ENCODE measurements around the gene OR5D14. TPM values are rescaled to one million over a fixed set of nuclear protein-coding genes. Genes with fewer than 3 reads are reported as not detected.

OR5D14 gene
- total and polyA plus RNA-seq, 4 donors, result not detected

DNA sequence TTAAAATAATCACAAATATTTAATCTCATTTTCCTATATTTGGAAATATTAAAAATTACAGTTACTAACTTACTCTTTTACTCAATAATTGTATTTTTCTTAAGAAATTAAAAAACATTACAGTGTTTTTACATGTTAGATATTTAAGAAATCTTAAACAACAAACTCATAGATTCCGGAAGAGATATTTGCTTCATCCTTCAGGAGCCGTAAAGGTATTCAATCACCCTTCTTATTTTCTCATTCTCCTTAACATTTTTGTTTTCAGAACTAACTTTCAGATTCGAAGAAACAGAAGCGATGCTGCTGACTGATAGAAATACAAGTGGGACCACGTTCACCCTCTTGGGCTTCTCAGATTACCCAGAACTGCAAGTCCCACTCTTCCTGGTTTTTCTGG lies 24.0 kb downstream of the OR5D14 start, which contains the start of gene OR5D18:
TSS of gene OR5D18 (plus strand) at position 301 of the 400 bp plus-strand sequence. CDS start at position 301, 0 bp downstream.
- Histone ChIP-seq H3K9ac (ENCODE audit: low read depth in 1 of 2, low read length in 2 of 2) (no peak within 1 kb of the TSS), H3K4me1 (ENCODE audit: control insufficient read depth in 4 of 4, insufficient read depth in 4 of 4, low read length in 3 of 4) (no peaks in the 10 kb centered on the region), H3K36me3 (ENCODE audit: control insufficient read depth in 4 of 4, insufficient read depth in 3 of 4, low read depth in 1 of 4, low read length in 3 of 4) (no peaks in the 10 kb centered on the region), H3K27me3 (ENCODE audit: control insufficient read depth in 4 of 4, insufficient read depth in 4 of 4, low read length in 3 of 4) (no peaks in the 10 kb centered on the region), H3K9me3 (ENCODE audit: control insufficient read depth in 4 of 4, low read length in 3 of 4) (no peaks in the 10 kb centered on the region), H3K4me3 (ENCODE audit: low read depth in 1 of 3, low read length in 3 of 3) (no peak within 1 kb of the TSS), H3K27ac (ENCODE audit: low read depth in 1 of 2, low read length in 2 of 2) (no peak within 1 kb of the TSS)
- no peak for DNase-seq (ENCODE audit: low spot score)
- 76% methylated on average over 5 of the region's 5 CpGs for WGBS
- no peak for TF ChIP-seq SP1 (IDR thresholded peaks at IDR 0.05)
- TF ChIP-seq RAD21 (IDR thresholded peaks at IDR 0.05), result no peak
- no peak for TF ChIP-seq HNF4G (IDR thresholded peaks at IDR 0.05)
- no peak for TF ChIP-seq CTCF (IDR thresholded peaks at IDR 0.05; ENCODE audit: low read depth, low read length, missing input control)
- TF ChIP-seq, protein P1, sequence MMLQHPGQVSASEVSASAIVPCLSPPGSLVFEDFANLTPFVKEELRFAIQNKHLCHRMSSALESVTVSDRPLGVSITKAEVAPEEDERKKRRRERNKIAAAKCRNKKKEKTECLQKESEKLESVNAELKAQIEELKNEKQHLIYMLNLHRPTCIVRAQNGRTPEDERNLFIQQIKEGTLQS (IDR thresholded peaks at IDR 0.05), result no peak
- TF ChIP-seq FOXA1 (IDR thresholded peaks at IDR 0.05), result no peak
- TF ChIP-seq YY1 (IDR thresholded peaks at IDR 0.05), result no peak
- TF ChIP-seq TAF1 (conservative IDR thresholded peaks at IDR 0.05), result no peak
- TF ChIP-seq, protein P2, sequence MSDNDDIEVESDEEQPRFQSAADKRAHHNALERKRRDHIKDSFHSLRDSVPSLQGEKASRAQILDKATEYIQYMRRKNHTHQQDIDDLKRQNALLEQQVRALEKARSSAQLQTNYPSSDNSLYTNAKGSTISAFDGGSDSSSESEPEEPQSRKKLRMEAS (IDR thresholded peaks at IDR 0.05), result no peak
- TF ChIP-seq REST (IDR thresholded peaks at IDR 0.05), result no peak
- TF ChIP-seq HNF4A (conservative IDR thresholded peaks at IDR 0.05), result no peak
- no peak for TF ChIP-seq JUND (IDR thresholded peaks at IDR 0.05)
- TF ChIP-seq EGR1 (IDR thresholded peaks at IDR 0.05; ENCODE audit: low read depth in 2 of 2), result no peak
- no peak for TF ChIP-seq FOXA2 (IDR thresholded peaks at IDR 0.05)

DNA sequence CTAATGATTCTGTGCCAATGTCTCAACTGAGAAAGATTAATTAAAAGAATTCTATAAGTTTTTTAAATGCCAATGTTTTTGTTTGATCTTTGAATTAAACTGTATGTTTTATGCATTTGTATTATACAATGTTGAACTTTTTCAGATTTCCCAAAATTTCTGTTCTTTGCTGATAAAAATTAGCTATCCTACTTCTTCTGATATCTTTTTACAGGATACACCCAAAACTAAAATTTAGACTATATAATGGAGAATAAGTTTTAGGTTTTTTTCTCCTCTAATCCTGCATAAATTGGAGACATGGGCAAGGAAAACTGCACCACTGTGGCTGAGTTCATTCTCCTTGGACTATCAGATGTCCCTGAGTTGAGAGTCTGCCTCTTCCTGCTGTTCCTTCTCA lies 31.6 kb downstream of the OR5D14 start, which contains the start of gene OR5L2:
TSS of gene OR5L2 (plus strand) at position 301 of the 400 bp plus-strand sequence. CDS start at position 301, 0 bp downstream.
- Histone ChIP-seq H3K4me3 (ENCODE audit: low read depth in 1 of 3, low read length in 3 of 3) (no peak within 1 kb of the TSS), H3K36me3 (ENCODE audit: control insufficient read depth in 4 of 4, insufficient read depth in 3 of 4, low read depth in 1 of 4, low read length in 3 of 4) (no peaks in the 10 kb centered on the region), H3K9ac (ENCODE audit: low read depth in 1 of 2, low read length in 2 of 2) (no peak within 1 kb of the TSS), H3K9me3 (ENCODE audit: control insufficient read depth in 4 of 4, low read length in 3 of 4) (no peaks in the 10 kb centered on the region), H3K27me3 (ENCODE audit: control insufficient read depth in 4 of 4, insufficient read depth in 4 of 4, low read length in 3 of 4) (no peaks in the 10 kb centered on the region), H3K27ac (ENCODE audit: low read depth in 1 of 2, low read length in 2 of 2) (no peak within 1 kb of the TSS), H3K4me1 (ENCODE audit: control insufficient read depth in 4 of 4, insufficient read depth in 4 of 4, low read length in 3 of 4) (no peaks in the 10 kb centered on the region)
- no peak for DNase-seq (ENCODE audit: low spot score)
- no peak for TF ChIP-seq JUND (IDR thresholded peaks at IDR 0.05)
- no peak for TF ChIP-seq SP1 (IDR thresholded peaks at IDR 0.05)
- no peak for TF ChIP-seq YY1 (IDR thresholded peaks at IDR 0.05)
- no peak for TF ChIP-seq RAD21 (IDR thresholded peaks at IDR 0.05)
- no peak for TF ChIP-seq FOXA1 (IDR thresholded peaks at IDR 0.05)
- no peak for TF ChIP-seq HNF4G (IDR thresholded peaks at IDR 0.05)
- no peak for TF ChIP-seq RXRA (IDR thresholded peaks at IDR 0.05)
- TF ChIP-seq GABPA (IDR thresholded peaks at IDR 0.05 in 1 of 2, conservative IDR thresholded peaks at IDR 0.05 in 1 of 2), result no peak
- TF ChIP-seq HNF4A (conservative IDR thresholded peaks at IDR 0.05), result no peak
- TF ChIP-seq, protein P1 (IDR thresholded peaks at IDR 0.05), result no peak
- TF ChIP-seq, protein P3, sequence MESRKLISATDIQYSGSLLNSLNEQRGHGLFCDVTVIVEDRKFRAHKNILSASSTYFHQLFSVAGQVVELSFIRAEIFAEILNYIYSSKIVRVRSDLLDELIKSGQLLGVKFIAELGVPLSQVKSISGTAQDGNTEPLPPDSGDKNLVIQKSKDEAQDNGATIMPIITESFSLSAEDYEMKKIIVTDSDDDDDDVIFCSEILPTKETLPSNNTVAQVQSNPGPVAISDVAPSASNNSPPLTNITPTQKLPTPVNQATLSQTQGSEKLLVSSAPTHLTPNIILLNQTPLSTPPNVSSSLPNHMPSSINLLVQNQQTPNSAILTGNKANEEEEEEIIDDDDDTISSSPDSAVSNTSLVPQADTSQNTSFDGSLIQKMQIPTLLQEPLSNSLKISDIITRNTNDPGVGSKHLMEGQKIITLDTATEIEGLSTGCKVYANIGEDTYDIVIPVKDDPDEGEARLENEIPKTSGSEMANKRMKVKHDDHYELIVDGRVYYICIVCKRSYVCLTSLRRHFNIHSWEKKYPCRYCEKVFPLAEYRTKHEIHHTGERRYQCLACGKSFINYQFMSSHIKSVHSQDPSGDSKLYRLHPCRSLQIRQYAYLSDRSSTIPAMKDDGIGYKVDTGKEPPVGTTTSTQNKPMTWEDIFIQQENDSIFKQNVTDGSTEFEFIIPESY (IDR thresholded peaks at IDR 0.05), result no peak
- no peak for TF ChIP-seq CTCF (IDR thresholded peaks at IDR 0.05; ENCODE audit: low read depth, low read length, missing input control)
- no peak for TF ChIP-seq FOXA2 (IDR thresholded peaks at IDR 0.05)
- TF ChIP-seq NR2F2 (IDR thresholded peaks at IDR 0.05), result no peak

Measured in liver (tissue), 9 donors.